Caki2 (cell line): Measurements from ENCODE around the gene ENGASE. TPM values are rescaled to one million over a fixed set of nuclear protein-coding genes. Genes with fewer than 3 reads are reported as not detected.
"Not testable (repeated sequence)": the region's sequence is repeated elsewhere in the genome, so short reads cannot be mapped to it uniquely, and the experiment has no call there.

Experiments used
- DNase-seq: peaks from one replicate; pipeline ENCODE4 v3.0.0-alpha.2; 2015; ENCODE audit warnings: low read depth
- in situ Hi-C: cut with HindIII; loops from 2 replicates; pipeline ENCODE4 v1.10.0; 2016; ENCODE audit warnings: low sequenced_read_pairs, low pct_unique_long_range_greater_than_20kb, mixed read lengths
- total RNA-seq: library from RNA; depleted of rRNA; stranded (reverse); fragments of >200 nt; shearing (Covaris generic); gene quantifications from 2 replicates; pipeline ENCODE4 v1.2.3, GENCODE V29; 2014; ENCODE audit warnings: low replicate concordance

ENGASE gene
- total RNA-seq, 1 experiment from 2014 or later = 12.9 TPM

- DNase-seq = no peak
- in situ Hi-C loops = no loop called here
Measured at GRCh38 chr17:79073706-79074088, 927 bp upstream of the ENGASE start.

DNA sequence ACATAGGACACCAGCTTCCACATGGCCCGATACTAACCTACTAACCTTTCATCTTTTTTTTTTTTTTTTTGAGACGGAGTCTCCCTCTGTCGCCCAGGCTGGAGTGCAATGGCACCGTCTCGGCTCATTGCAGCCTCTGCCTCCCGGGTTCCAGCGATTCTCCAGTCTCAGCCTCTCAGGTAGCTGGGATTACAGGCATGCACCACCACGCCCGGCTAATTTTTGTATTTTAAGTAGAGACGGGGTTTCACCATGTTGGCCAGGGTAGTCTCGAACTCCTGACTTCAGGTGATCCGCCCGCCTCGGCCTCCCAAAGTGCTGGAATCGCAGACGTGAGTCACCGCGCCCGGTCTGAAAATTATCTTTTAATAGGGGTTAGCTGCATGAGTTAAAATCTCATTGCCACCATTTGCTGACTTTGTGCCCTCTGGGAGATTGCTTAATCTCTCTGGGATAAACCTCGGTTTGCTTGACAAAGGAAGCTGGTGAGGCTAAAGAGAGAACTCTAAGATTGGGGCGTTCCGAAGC lies 439 bp upstream of the ENGASE start:
- DNase-seq, in situ Hi-C loops: not testable (repeated sequence)

- no peak for DNase-seq
- in situ Hi-C loops = no loop called here
Measured at GRCh38 chr17:79075446-79075750, 774 bp downstream of the ENGASE start.

GRCh38 chr17:79075861-79076406 lies 1.3 kb downstream of the ENGASE start:
- in situ Hi-C loops = no loop called here

GRCh38 chr17:79077587-79077986 lies 3.0 kb downstream of the ENGASE start:
- no peak for DNase-seq
- in situ Hi-C loops = no loop called here

More at GRCh38 chr17:79075861-79076406, 1.3 kb downstream of the ENGASE start:
- DNase-seq = no peak

GRCh38 chr17:79078476-79079190 lies 4.0 kb downstream of the ENGASE start:
- no peak for DNase-seq
- in situ Hi-C loops = no loop called here

DNA sequence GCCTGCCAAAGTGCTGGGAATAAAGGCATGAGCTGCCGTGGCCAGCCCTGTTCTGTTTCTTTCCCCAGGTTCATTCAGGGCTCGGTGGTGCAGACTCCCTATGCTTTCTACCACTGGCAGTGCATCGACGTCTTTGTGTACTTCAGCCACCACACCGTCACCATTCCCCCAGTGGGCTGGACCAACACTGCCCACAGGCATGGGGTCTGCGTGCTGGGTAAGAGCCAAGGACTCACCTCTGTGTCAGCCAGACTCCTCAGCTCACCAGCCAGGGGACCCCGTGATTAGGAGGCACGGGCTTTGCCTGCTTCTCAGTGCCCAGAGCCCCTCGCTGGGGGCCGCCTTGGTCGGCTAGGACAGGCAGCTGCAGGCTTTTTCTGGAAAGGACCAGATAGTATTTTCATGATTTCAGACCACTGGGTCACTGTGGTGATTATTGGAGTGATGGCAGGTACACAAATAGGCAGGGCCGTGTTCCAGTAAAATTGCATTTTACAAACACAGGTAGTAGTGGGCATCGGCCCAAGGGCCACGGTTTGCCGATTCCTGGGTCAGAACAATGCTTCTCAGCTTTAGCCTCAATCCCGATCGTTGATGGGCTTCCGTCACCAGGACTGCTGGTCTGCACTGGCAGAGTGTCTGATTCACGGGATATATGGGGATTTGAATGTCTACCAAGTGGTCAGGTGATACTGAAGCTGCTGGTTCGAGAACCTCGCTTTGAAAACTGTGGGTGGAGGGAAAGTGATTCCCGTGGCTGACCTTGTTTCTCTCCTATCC lies 5.0 kb downstream of the ENGASE start:
- in situ Hi-C loops = no loop called here
- DNase-seq = no peak

GRCh38 chr17:79080349-79080748 lies 5.7 kb downstream of the ENGASE start:
- DNase-seq = no peak
- in situ Hi-C loops = no loop called here

- no peak for DNase-seq
- in situ Hi-C loops = no loop called here
Measured at GRCh38 chr17:79080761-79081290, 6.2 kb downstream of the ENGASE start.

DNA sequence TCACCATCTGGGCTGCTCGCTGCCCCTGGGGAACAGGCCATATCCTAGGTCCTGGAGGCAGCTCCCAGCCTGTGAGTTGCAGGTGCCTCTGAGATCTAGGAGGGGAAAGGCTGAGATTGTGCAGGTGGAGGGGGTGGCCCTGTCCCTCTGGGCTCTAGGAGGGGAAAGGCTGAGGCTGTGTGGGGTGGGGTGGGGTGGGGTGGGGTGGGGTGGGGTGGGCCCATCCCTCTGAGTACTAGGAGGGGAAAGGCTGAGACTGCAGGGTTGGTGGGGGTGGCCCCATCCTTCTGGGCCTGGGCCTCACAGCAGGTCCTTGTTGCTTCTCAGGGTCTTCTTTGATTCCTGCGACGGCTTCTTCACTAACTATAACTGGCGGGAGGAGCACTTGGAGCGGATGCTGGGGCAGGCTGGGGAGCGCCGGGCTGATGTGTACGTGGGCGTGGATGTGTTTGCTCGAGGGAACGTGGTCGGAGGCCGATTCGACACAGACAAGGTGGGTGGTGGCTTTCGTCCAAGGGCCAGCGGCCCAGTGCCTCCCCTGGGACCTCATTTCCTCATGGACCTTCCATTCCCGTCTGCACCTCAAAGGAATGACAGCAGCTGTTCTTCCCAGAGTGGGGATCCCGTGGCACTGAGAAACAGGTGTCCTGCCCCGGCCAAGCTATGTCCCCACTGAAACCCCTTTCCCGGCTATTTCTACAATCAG lies 7.1 kb downstream of the ENGASE start:
- in situ Hi-C loops = no loop called here
- no peak for DNase-seq

GRCh38 chr17:79082311-79083190 lies 7.9 kb downstream of the ENGASE start:
- in situ Hi-C loops = no loop called here
- DNase-seq = no peak

DNA sequence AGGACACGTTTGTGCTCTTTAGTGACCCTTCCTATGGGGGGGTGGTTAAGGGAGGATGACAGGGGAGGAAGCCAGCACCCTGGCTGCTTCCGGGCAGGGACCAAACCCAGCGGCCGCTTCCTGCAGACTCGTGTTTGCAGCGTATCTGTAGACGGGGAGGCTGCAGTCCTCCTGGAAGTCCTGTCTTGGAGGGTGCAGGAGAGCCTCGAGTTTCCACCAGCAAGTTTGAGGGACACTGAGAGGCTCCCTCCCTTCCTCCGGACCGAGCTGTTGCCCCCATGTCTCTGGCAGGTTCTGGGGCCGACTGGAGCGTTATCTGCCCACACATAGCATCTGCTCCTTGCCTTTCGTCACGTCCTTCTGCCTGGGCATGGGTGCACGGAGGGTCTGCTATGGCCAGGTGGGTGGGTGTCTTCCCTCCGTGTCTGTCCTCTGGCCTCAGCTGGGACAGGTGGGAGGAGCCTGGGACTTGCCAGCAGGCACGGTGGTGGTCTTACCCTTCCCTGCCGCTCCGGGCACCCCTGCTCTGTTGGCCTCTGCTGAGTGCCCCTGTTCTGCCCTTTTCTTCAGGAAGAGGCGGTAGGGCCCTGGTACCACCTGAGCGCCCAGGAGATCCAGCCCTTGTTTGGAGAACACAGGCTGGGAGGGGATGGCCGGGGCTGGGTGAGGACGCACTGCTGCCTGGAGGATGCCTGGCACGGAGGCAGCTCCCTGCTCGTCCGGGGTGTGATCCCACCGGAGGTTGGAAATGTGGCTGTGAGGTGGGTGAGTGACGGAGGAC lies 8.8 kb downstream of the ENGASE start:
- DNase-seq = no peak
- in situ Hi-C loops = no loop called here

DNA sequence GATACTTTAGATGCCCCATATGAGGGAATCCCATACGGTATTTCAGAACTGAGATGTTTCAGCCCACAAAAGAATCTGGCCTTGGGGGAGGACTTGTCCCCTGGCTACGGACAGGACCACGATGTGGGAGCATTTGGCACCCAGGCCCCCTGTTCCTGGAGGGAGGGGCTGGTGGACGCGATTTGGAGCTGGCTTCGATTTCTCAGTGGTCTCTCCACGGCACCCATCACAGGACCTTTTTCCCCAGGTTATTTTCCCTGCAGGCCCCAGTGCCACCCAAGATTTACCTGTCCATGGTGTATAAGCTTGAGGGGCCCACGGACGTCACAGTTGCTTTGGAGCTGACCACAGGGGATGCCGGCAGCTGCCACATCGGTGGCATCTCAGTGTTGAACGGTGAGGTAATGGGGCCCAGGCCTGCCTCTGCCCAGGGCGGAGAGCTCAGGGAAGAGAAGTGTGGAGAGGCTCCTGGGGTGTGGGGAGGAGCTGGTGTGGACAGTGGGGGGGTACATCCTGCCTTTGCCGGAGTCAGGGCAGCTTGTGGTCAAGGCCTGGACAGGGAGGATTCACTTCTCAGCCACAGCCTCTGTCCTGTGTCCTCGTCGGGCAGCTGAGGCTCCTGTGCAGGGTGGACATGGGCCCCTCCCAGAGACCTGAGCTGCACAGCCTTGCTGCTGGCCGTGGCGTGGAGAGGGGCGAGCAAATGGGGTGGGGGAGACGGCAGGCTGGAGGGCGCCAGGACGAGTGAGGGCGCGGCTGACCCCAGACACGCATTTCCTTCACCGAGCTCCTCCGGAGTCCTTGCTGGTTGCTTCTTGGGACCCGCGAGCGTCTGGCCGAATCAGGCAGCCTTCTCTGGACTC lies 9.9 kb downstream of the ENGASE start:
- no peak for DNase-seq
- in situ Hi-C loops = no loop called here

DNA sequence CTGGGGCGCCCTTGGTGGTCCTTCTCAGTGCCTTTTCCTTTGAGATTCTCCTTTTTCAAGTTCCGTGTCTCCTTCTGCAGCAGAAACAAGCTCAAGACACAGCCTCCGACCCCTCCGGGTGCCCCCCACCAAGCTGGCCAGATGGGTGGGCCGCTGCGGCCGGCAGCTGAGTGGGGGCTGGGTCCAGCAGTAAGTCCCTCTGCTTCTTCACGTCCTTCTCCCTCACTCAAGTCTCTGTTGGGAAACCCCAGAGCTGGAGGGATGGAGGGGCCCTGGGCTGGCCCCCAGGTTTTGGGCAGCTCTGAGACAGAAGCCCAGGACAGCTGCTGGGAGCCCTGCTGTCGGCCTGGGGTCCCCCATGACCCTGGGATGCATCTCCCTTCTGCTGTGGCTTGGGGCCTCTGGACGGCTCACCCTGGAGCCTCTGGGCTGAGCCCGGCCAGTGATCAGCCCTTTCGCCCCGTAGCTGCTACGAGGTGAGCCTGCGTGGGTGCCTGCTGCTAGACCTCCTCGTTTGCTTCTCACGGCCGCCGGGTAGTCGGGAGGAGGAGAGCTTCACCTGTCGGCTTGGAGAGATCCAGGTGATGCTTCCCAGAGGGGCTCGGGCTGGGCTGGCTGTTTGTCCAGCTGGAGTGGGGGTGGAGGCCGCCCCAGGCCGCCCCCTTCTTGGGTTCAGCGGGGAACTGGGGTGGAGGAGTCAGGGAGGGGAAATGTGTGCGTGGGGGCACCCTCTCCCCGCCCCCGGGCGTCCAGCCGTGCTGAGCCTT lies 10.7 kb downstream of the ENGASE start:
- in situ Hi-C loops = no loop called here
- DNase-seq = no peak

DNA sequence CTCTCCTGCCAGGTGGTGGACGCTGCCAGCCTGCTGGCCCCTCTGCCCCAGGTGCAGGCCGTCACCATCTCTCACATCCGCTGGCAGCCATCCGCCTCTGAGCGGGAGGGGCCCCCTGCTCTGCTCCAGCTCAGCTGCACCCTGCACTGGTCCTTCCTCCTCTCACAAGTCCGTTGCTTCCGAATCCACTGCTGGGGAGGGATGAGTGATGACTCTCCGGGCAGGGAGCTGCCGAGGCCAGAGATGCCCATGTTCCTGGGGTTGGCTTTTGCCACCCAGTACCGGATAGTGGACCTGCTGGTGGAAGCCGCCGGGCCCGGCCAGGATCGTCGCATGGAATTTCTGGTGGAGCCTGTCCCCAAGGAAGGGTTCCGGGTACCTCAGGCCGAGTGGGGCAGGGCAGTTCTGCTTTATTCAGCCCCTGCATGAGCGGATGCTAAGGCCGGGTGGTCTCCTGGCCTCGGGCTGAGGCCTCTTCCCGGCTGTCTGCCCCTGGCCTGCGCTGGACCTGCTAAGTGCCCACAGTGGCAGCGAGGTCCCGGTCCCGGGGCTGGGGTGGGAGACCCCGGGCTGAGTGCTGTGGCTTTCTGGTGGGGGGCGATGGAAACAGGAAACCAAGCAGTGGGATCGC lies 11.4 kb downstream of the ENGASE start:
- no peak for DNase-seq
- in situ Hi-C loops = no loop called here
